ENCODE results near the gene ASNS.
A peak's percentile ranks its signal among the peaks of the same experiment; 100 is the strongest.

The ASNS gene

GRCh38 chr7:97842772-97843345, 29.3 kb downstream of the ASNS start:
- DNase-seq: no peak

DNA sequence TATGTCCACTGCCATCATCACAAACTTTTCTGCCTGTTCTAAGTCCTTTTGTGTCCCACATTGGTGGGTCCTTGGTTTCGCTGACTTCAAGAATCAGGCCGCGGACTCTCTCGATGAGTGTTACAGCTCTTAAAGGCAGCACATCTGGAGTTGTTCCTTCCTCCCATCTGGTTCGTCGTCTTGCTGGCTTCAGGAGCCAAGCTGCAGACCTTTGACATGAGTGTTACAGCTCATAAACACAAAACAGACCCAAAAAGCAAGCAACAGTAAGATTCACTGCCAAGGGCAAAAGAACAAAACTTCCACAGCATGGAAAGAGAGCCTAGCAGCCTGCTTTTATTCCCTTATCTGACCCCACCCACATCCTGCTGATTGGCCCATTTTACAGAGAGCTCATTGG, 30.2 kb downstream of the ASNS start:
- DNase-seq: no peak

DNA sequence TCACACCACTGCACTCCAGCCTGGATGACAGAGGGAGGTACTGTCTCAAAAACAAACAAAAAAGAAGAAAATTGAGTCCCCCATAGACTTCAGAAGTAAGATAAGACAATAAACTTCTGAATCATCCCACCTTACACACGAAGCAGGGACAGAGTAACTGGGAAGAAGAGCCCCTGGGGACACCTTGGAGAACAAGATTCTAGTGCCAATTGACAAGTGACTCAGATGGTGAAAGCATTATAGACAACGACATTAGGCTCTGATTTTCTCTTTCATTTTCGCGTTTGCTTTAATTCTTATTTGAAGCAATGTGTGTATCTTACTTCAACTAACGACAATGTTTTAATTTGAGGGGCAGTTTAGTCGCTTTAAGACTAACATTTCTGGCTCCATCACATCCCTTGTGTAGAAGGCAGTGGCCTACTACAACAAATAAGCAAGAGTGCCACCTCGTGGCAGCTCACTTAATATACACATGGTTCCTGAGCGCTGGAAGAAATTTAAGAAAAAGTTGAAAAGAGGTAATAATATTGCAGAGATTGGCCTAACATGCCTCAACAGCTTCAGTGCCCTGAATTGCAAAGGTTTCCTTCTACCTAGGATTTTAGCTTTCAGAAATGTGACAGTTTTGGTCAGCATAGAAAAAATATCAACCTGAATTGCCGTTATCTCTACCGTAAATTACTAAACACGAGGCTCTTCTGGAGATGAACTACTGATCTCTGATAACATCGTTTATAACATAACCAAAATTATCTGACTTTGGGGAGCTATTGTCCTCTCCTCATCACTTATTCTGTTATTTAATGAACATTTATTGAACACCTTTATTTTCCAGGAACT, 36.7 kb downstream of the ASNS start:
- DNase-seq: peak; percentile 14

- no peak for DNase-seq
Measured at GRCh38 chr7:97819161-97819560, 53.0 kb downstream of the ASNS start.

DNA sequence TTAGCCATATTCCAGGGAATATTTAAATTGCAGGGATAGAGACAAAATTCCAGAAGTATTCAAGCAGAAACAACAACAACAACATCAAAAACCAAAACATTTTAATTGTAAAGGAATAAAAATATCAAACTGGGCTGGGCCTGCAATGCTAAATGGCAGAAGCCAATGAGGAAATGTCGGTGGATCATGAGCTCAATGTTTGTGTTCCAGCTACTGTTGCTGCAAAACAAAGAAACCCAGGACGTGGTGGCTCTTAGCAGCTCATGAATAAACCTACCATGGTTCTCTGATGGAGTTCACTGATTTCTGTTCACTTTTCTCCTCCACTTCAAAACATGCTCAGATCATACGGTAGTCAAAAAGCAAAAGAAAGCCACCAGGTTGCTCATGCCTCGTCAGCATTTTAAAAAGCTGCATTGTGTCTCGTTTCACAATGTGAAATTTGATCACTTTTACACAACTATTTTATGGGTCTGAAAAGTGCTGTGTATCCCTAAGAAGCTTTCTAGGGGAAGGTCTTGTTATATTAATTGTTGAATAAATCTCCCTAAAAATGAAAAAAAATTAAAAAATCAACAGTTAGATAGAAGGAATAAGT, 54.0 kb downstream of the ASNS start:
- DNase-seq: no peak
